Esophagus squamous epithelium (tissue), 5 donors: Measurements from ENCODE around the gene GJD3. TPM values are rescaled to one million over a fixed set of nuclear protein-coding genes. Genes with fewer than 3 reads are reported as not detected.

Experiments used
- DNase-seq: peaks from one replicate; lab custom pipeline; 2025; lab: John Stamatoyannopoulos, UW
- H3K27ac ChIP-seq, 4 donors: fragments of 200-600 bp; sonication (generic); one replicate each; pipeline ENCODE4 v1.5.1; 2016 to 2019; ENCODE audit warnings: mild to moderate bottlenecking in 1 of 4
- H3K27me3 ChIP-seq, 4 donors: fragments of 200-600 bp; sonication (generic); 1 replicate in 3 of 4; 2 replicates in 1 of 4; pipeline versions ENCODE4 v1.5.1 to v1.6.0; 2017 to 2021; ENCODE audit warnings: antibody characterized with exemption in 1 of 4
- H3K36me3 ChIP-seq, 3 donors: fragments of 200-600 bp; sonication (generic); one replicate each; pipeline ENCODE4 v1.5.1; 2016 to 2019
- H3K4me1 ChIP-seq, 3 donors: fragments of 200-600 bp; sonication (generic); one replicate each; pipeline ENCODE4 v1.5.1; 2017 to 2019
- H3K4me3 ChIP-seq, 4 donors: fragments of 200-600 bp; sonication (generic); 1 replicate in 3 of 4; 2 replicates in 1 of 4; pipeline ENCODE4 v1.5.1; 2016 to 2019; ENCODE audit warnings: mild to moderate bottlenecking in 2 of 4, moderate library complexity in 1 of 4
- H3K9me3 ChIP-seq, 3 donors: fragments of 200-600 bp; sonication (generic); one replicate each; pipeline ENCODE4 v1.5.1; 2016 to 2019
- CTCF ChIP-seq, 6 experiments: fragments of 450-650 bp in 4 of 6; fragments of 200-600 bp in 2 of 6; sonication (generic) in 2 of 6; IDR thresholded peaks; one replicate each; pipeline ENCODE4 v1.5.1; 2016 to 2019; ENCODE audit warnings: antibody characterized with exemption in 6 of 6, mild to moderate bottlenecking in 4 of 6, moderate library complexity in 4 of 6
- POLR2A ChIP-seq, 4 donors: fragments of 450-650 bp; IDR thresholded peaks; one replicate each; pipeline ENCODE4 v1.6.1; 2017; ENCODE audit warnings: antibody characterized with exemption in 4 of 4, mild to moderate bottlenecking in 4 of 4, moderate library complexity in 3 of 4
- WGBS, 2 donors: methylation state at CpG; one replicate each; pipeline ENCODE4 v1.1.5; 2018; 5-methylcytosine and 5-hydroxymethylcytosine counted together
- intact Hi-C: fragments of 100-400 bp; cut with DNase I; formaldehyde crosslinking; loops from one replicate; pipeline ENCODE4 v1.15.0; 2022
- total RNA-seq, 4 donors: library from RNA; depleted of rRNA; stranded (reverse); fragments of >200 nt; gene quantifications; one replicate each; pipeline ENCODE4 v1.1.0, GENCODE V29; 2016
- donor health status: DM: yes; HTN: yes; CAD: no.

GJD3 gene
- total RNA-seq, 4 donors from 2014 or later, result 0.38 to 1.7 (median 0.47) TPM; not detected in 1

- peak overlapping the region; percentile 63 to 88 (median 76) for H3K27ac ChIP-seq
- H3K4me1 ChIP-seq, result peaks cover 71 to 100% (median 95%) of the 10 kb centered on the region in 3 donors
- H3K4me3 ChIP-seq, result no peak overlapping the region
- WGBS, 2 donors, result 70% methylated on average over 2 of the region's 10 CpGs; no CpG with 5 or more reads in 1 of the 2 donors
- intact Hi-C loops, result no loop called here
- no peak for TF ChIP-seq CTCF (IDR thresholded peaks at IDR 0.05)
- no peak for TF ChIP-seq POLR2A (IDR thresholded peaks at IDR 0.05)
- H3K27me3 ChIP-seq, result no peaks in the 10 kb centered on the region
- DNase-seq, result no peak
- no peaks in the 10 kb centered on the region for H3K9me3 ChIP-seq
- H3K36me3 ChIP-seq, result peaks cover 0 to 11% (median 0%) of the 10 kb centered on the region in 3 donors
Observed at GRCh38 chr17:40330850-40331470, 33.6 kb downstream of the GJD3 start.

- H3K4me3 ChIP-seq, result no peak overlapping the region
- no peaks in the 10 kb centered on the region for H3K9me3 ChIP-seq
- peak overlapping the region; percentile 1 to 88 (median 76) for H3K27ac ChIP-seq
- 24 to 64% methylated on average over 3 to 11 of the region's 11 CpGs for WGBS, 2 donors
- peaks cover 78 to 100% (median 95%) of the 10 kb centered on the region in 3 donors for H3K4me1 ChIP-seq
- H3K36me3 ChIP-seq, result peaks cover 0 to 11% (median 0%) of the 10 kb centered on the region in 3 donors
- intact Hi-C loops, result no loop called here
- H3K27me3 ChIP-seq, result no peaks in the 10 kb centered on the region
- TF ChIP-seq CTCF (IDR thresholded peaks at IDR 0.05) (no peak), POLR2A (IDR thresholded peaks at IDR 0.05) (no peak)
- no peak for DNase-seq
Observed at GRCh38 chr17:40329839-40330794, 34.4 kb downstream of the GJD3 start.

- TF ChIP-seq POLR2A (IDR thresholded peaks at IDR 0.05) (no peak), CTCF (IDR thresholded peaks at IDR 0.05) (no peak)
- H3K4me1 ChIP-seq, result peaks cover 79 to 100% (median 95%) of the 10 kb centered on the region in 3 donors
Observed at GRCh38 chr17:40328386-40328766, 36.2 kb downstream of the GJD3 start.

GRCh38 chr17:40327735-40328385 lies 36.7 kb downstream of the GJD3 start:
- intact Hi-C loops, result no loop called here

More at GRCh38 chr17:40328386-40328766, 36.2 kb downstream of the GJD3 start:
- peaks cover 0 to 11% (median 0%) of the 10 kb centered on the region in 3 donors for H3K36me3 ChIP-seq
- no peak overlapping the region for H3K4me3 ChIP-seq
- DNase-seq, result no peak
- peak overlapping the region in 3 of 4 donors; percentile 70 to 94 (median 91) for H3K27ac ChIP-seq
- H3K27me3 ChIP-seq, result no peaks in the 10 kb centered on the region
- no peaks in the 10 kb centered on the region for H3K9me3 ChIP-seq
- WGBS, 2 donors, result 78 to 94% methylated on average over 2 of the region's 2 CpGs
- intact Hi-C loops, result no loop called here

More at GRCh38 chr17:40327735-40328385, 36.7 kb downstream of the GJD3 start:
- DNase-seq, result no peak
- Histone ChIP-seq H3K27ac (peak overlapping the region in 3 of 4 donors; percentile 70 to 94 (median 91)), H3K36me3 (peaks cover 0 to 11% (median 0%) of the 10 kb centered on the region in 3 donors), H3K9me3 (no peaks in the 10 kb centered on the region), H3K4me3 (no peak overlapping the region), H3K4me1 (peaks cover 81 to 100% (median 95%) of the 10 kb centered on the region in 3 donors), H3K27me3 (no peaks in the 10 kb centered on the region)
- TF ChIP-seq CTCF (IDR thresholded peaks at IDR 0.05) (no peak), POLR2A (IDR thresholded peaks at IDR 0.05) (no peak)
- WGBS, 2 donors, result 0 to 7% methylated on average over 1 to 2 of the region's 3 CpGs
